Measurements from ENCODE around the gene RFXANK. TPM values are rescaled to one million over a fixed set of nuclear protein-coding genes. Genes with fewer than 3 reads are reported as not detected.

RFXANK gene
- total RNA-seq = 10 to 100 TPM; 36.3 to 37.2 TPM
- polyA plus RNA-seq (2013, experiment 1 of 2) = 65.4 TPM
- polyA plus RNA-seq (2013, experiment 2 of 2) = 67.9 TPM
- total RNA-seq = 8.7 to 53.8 (median 32.0) reads per million in 172 experiments

GRCh38 chr19:19192078-19192882, at the start of gene RFXANK, which contains the start of gene BORCS8:
Gene RFXANK, plus strand, starts transcription at chr19:19192258. Its CDS starts 1,689 bp downstream, at chr19:19193947.
Gene BORCS8, minus strand, starts transcription at chr19:19192152. Its CDS starts 35 bp downstream, at chr19:19192117.
- peak within 1 kb of the TSS; percentile 97 for H3K27ac Mint-ChIP-seq
- peaks cover 34% of the 10 kb centered on the region for H3K36me3 Mint-ChIP-seq (ENCODE audit: low read depth)
- peaks cover 56% of the 10 kb centered on the region for H3K4me1 Mint-ChIP-seq (ENCODE audit: low read depth)
- TF ChIP-seq CTCF (IDR thresholded peaks at IDR 0.05) = no peak
- DNase-seq = peak; percentile 96 to 100 (median 98)
- Histone ChIP-seq H3K9me3 (ENCODE audit: control insufficient read depth in 1 of 2, insufficient read depth in 1 of 2, low read length in 2 of 2) (no peaks in the 10 kb centered on the region), H3K4me1 (ENCODE audit: insufficient read depth, low read length) (peaks cover 48% of the 10 kb centered on the region), H3K36me3 (ENCODE audit: insufficient read depth, low read length) (peaks cover 16% of the 10 kb centered on the region), H3K27me3 (ENCODE audit: control insufficient read depth in 1 of 2, insufficient read depth in 2 of 2, low read length in 2 of 2) (no peaks in the 10 kb centered on the region), H3K27ac (ENCODE audit: low read depth in 1 of 2, low read length in 2 of 2) (peak within 1 kb of the TSS; percentile 100), H3K4me3 (ENCODE audit: low read length) (peak within 1 kb of the TSS; percentile 94)
- intact Hi-C loops (cut with DNase I, micrococcal nuclease) = loop anchor here (1.0 to 5.0 kb wide), 6 partner anchors 11 to 635 kb away; partner anchors contain the start of genes MAU2 (in 2 of the 2), SUGP1 (in 2 of the 2), KXD1 (in 1 of the 2) and NR2C2AP (in 1 of the 2)
- ATAC-seq (ENCODE audit: poor library complexity) = peak; percentile 90
- POLR2A ChIA-PET = interaction anchor here (0.7 to 5.2 kb wide), 15 partner anchors 10 to 911 kb away, joined by 3 to 80 read pairs (median 4); partner anchors contain the start of genes COPE, DDX49, GATAD2A and JUND
- H3K9me3 Mint-ChIP-seq = no peaks in the 10 kb centered on the region
- CTCF ChIA-PET = interaction anchor here (0.7 to 1.3 kb wide), 5 partner anchors 11 to 47 kb away, joined by 3 to 4 read pairs (median 3); partner anchors contain the start of gene NR2C2AP
- H3K27me3 Mint-ChIP-seq = no peaks in the 10 kb centered on the region
- H3K4me3 Mint-ChIP-seq = peak within 1 kb of the TSS; percentile 97

GRCh38 chr19:19142347-19142746, 49.7 kb upstream of the RFXANK start:
- Histone ChIP-seq H3K4me3 (ENCODE audit: low read length) (no peak overlapping the region), H3K27me3 (ENCODE audit: control insufficient read depth in 1 of 2, insufficient read depth in 2 of 2, low read length in 2 of 2) (no peaks in the 10 kb centered on the region), H3K27ac (ENCODE audit: low read depth in 1 of 2, low read length in 2 of 2) (no peak overlapping the region), H3K4me1 (ENCODE audit: insufficient read depth, low read length) (peaks cover 27% of the 10 kb centered on the region), H3K36me3 (ENCODE audit: insufficient read depth, low read length) (peaks cover 9% of the 10 kb centered on the region), H3K9me3 (ENCODE audit: control insufficient read depth in 1 of 2, insufficient read depth in 1 of 2, low read length in 2 of 2) (no peaks in the 10 kb centered on the region)
- Mint-ChIP-seq H3K4me1 (ENCODE audit: low read depth) (peaks cover 21% of the 10 kb centered on the region), H3K27ac (no peak overlapping the region), H3K27me3 (no peaks in the 10 kb centered on the region), H3K9me3 (no peaks in the 10 kb centered on the region), H3K36me3 (ENCODE audit: low read depth) (peaks cover 1% of the 10 kb centered on the region), H3K4me3 (no peak overlapping the region)
- ATAC-seq (ENCODE audit: poor library complexity) = no peak
- POLR2A ChIA-PET = no interaction called here
- TF ChIP-seq CTCF (IDR thresholded peaks at IDR 0.05) = no peak
- DNase-seq = no peak
- intact Hi-C loops (cut with DNase I, micrococcal nuclease) = loop anchor here in 1 of 2 experiments (5.0 kb wide), 1 partner anchor 175 kb away; no protein-coding TSS in a partner anchor
- CTCF ChIA-PET = no interaction called here

GRCh38 chr19:19145281-19145680, 46.8 kb upstream of the RFXANK start:
- peaks cover 20% of the 10 kb centered on the region for H3K36me3 Mint-ChIP-seq (ENCODE audit: low read depth)
- no peak for TF ChIP-seq CTCF (IDR thresholded peaks at IDR 0.05)
- Histone ChIP-seq H3K4me1 (ENCODE audit: insufficient read depth, low read length) (peaks cover 8% of the 10 kb centered on the region), H3K27me3 (ENCODE audit: control insufficient read depth in 1 of 2, insufficient read depth in 2 of 2, low read length in 2 of 2) (no peaks in the 10 kb centered on the region), H3K36me3 (ENCODE audit: insufficient read depth, low read length) (peaks cover 22% of the 10 kb centered on the region), H3K4me3 (ENCODE audit: low read length) (no peak overlapping the region), H3K27ac (ENCODE audit: low read depth in 1 of 2, low read length in 2 of 2) (no peak overlapping the region), H3K9me3 (ENCODE audit: control insufficient read depth in 1 of 2, insufficient read depth in 1 of 2, low read length in 2 of 2) (no peaks in the 10 kb centered on the region)
- ATAC-seq (ENCODE audit: poor library complexity) (no peak), DNase-seq (peak in 1 of 14 experiments; percentile 32)
- no peak overlapping the region for H3K27ac Mint-ChIP-seq
- no peaks in the 10 kb centered on the region for H3K9me3 Mint-ChIP-seq
- POLR2A ChIA-PET = no interaction called here
- no peak overlapping the region for H3K4me3 Mint-ChIP-seq
- intact Hi-C loops (cut with DNase I, micrococcal nuclease) = no loop called here
- no peaks in the 10 kb centered on the region for H3K27me3 Mint-ChIP-seq
- CTCF ChIA-PET = interaction anchor here (0.6 to 1.5 kb wide), 11 partner anchors 10 to 346 kb away, joined by 3 to 15 read pairs (median 4); partner anchors contain the start of genes BORCS8, MEF2B and SLC25A42
- H3K4me1 Mint-ChIP-seq (ENCODE audit: low read depth) = no peaks in the 10 kb centered on the region

Measured in CD4-positive, alpha-beta T cell (primary cell).